ENCODE measurements around the gene ASB17.

DNA sequence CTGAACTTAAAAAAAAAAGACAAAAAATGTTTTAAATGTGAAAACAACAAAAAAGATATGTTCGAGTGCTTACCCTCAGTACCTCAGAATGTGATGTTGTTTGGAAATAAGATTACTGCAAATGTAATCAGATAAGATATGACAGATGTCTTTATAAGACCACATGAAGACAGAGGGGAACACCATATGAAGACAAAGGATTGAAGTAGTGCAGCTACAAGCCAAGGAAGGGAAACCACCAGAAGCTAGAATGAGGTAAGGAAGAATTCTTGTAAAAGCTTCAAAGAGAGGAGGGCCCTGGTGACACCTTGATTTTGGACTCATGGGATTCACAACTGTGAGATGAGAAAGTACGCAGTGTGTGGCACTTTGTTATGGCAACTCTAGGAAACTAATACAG, 15.4 kb downstream of the ASB17 start:
- TF ChIP-seq, protein P1, sequence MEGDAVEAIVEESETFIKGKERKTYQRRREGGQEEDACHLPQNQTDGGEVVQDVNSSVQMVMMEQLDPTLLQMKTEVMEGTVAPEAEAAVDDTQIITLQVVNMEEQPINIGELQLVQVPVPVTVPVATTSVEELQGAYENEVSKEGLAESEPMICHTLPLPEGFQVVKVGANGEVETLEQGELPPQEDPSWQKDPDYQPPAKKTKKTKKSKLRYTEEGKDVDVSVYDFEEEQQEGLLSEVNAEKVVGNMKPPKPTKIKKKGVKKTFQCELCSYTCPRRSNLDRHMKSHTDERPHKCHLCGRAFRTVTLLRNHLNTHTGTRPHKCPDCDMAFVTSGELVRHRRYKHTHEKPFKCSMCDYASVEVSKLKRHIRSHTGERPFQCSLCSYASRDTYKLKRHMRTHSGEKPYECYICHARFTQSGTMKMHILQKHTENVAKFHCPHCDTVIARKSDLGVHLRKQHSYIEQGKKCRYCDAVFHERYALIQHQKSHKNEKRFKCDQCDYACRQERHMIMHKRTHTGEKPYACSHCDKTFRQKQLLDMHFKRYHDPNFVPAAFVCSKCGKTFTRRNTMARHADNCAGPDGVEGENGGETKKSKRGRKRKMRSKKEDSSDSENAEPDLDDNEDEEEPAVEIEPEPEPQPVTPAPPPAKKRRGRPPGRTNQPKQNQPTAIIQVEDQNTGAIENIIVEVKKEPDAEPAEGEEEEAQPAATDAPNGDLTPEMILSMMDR (IDR thresholded peaks at IDR 0.05; ENCODE audit: low read depth, low read length), result no peak
- no peak for TF ChIP-seq EZH2phosphoT487 (IDR thresholded peaks at IDR 0.05; ENCODE audit: low read depth)

Measured in OCI-LY3 (cell line).